ENCODE data around the gene CBLB.

- no peak for TF ChIP-seq CTCF (conservative IDR thresholded peaks at IDR 0.05; ENCODE audit: low read length)
- no peak for TF ChIP-seq EZH2phosphoT487 (IDR thresholded peaks at IDR 0.05; ENCODE audit: borderline replicate concordance, low read depth, low read length)
Measured at GRCh38 chr3:105620236-105620635, 248.6 kb downstream of the CBLB start.

All from OCI-LY7 (cell line).